IMR-90 (cell line): Measurements from ENCODE around the gene TNS1. TPM values are rescaled to one million over a fixed set of nuclear protein-coding genes. Genes with fewer than 3 reads are reported as not detected.

Experiments
- ATAC-seq: fragments of 200-7000 bp; cut with Tn5 transposase; 2 replicates; pipeline ENCODE4 v1.9.1; 2020; ENCODE audit warnings: low read depth, mild to moderate bottlenecking, moderate library complexity
- BruUV-seq: library from RNA; stranded (reverse); fragments of 400-500 nt; replicated peaks from 2 replicates; lab custom pipeline; 2021; lab: Mats Ljungman, UMichigan
- CTCF ChIA-PET: fragments of 300-600 bp; formaldehyde crosslinking; extraction: SDS; loops from one replicate; lab custom pipeline; 2021; ENCODE audit warnings: antibody characterized with exemption; lab: Yijun Ruan, JAX
- POLR2A ChIA-PET: fragments of 300-600 bp; sonication (Branson Sonifier 250); formaldehyde crosslinking; loops from one replicate; lab custom pipeline; 2022; ENCODE audit warnings: antibody characterized with exemption; ENCODE audit not compliant: unreplicated experiment; lab: Charles Lee
- DNase-seq: peaks from one replicate; pipeline ENCODE4 v3.0.0; 2013
- H2AFZ ChIP-seq: replicated peaks from 2 replicates; pipeline ENCODE3; 2013; ENCODE audit warnings: low read length, mild to moderate bottlenecking; ENCODE audit not compliant: poor library complexity
- H2AK5ac ChIP-seq: 2 replicates; pipeline ENCODE4 v1.6.1; 2013; ENCODE audit warnings: low read depth, low read length, inconsistent platforms
- H2AK9ac ChIP-seq: replicated peaks from 2 replicates; pipeline ENCODE3; 2013; ENCODE audit warnings: mild to moderate bottlenecking, low read depth, low read length, moderate library complexity; ENCODE audit not compliant: poor library complexity
- H2BK120ac ChIP-seq: 2 replicates; pipeline ENCODE4 v1.6.1; 2013; ENCODE audit warnings: low read depth, low read length, inconsistent platforms
- H2BK15ac ChIP-seq: 3 replicates; pipeline ENCODE4 v1.6.1; 2013; ENCODE audit warnings: low read depth, low read length, inconsistent platforms
- H2BK20ac ChIP-seq: 2 replicates; pipeline ENCODE4 v1.6.1; 2013; ENCODE audit warnings: low read depth, mild to moderate bottlenecking, inconsistent platforms, low read length, moderate library complexity
- H2BK5ac ChIP-seq: 2 replicates; pipeline ENCODE4 v1.6.1; 2013; ENCODE audit warnings: mild to moderate bottlenecking, low read depth, low read length, inconsistent platforms; ENCODE audit not compliant: poor library complexity, severe bottlenecking
- H3K14ac ChIP-seq: replicated peaks from 2 replicates; pipeline ENCODE4 v1.6.1; 2013; ENCODE audit warnings: low read depth, low read length, inconsistent platforms
- H3K18ac ChIP-seq: 2 replicates; pipeline ENCODE4 v1.6.1; 2013; ENCODE audit warnings: low read depth, low read length, control low read depth
- H3K23ac ChIP-seq: 2 replicates; pipeline ENCODE4 v1.6.1; 2013; ENCODE audit warnings: low read depth, low read length, inconsistent platforms
- H3K27ac ChIP-seq: 2 replicates; pipeline ENCODE4 v1.5.1; 2013; ENCODE audit warnings: mild to moderate bottlenecking, control low read depth, low read length; ENCODE audit not compliant: insufficient read depth
- H3K27me3 ChIP-seq: 2 replicates; pipeline ENCODE4 v1.6.1; 2013; ENCODE audit warnings: low read length; ENCODE audit not compliant: control insufficient read depth, insufficient read depth
- H3K36me3 ChIP-seq: 2 replicates; pipeline ENCODE4 v1.6.1; 2013; ENCODE audit warnings: low read length, mixed read lengths; ENCODE audit not compliant: control insufficient read depth, insufficient read depth
- H3K4ac ChIP-seq: 2 replicates; pipeline ENCODE4 v1.6.1; 2013; ENCODE audit warnings: low read depth, low read length, inconsistent platforms
- H3K4me1 ChIP-seq: 2 replicates; pipeline ENCODE4 v1.6.1; 2013; ENCODE audit warnings: low read length, mixed read lengths; ENCODE audit not compliant: control insufficient read depth, insufficient read depth
- H3K4me2 ChIP-seq: 2 replicates; pipeline ENCODE4 v1.6.1; 2013; ENCODE audit warnings: low read depth, mild to moderate bottlenecking, control low read depth, low read length, moderate library complexity
- H3K4me3 ChIP-seq: 2 replicates; pipeline ENCODE4 v1.5.1; 2013; ENCODE audit warnings: low read depth, mild to moderate bottlenecking, control low read depth, low read length, moderate library complexity; ENCODE audit not compliant: insufficient read depth
- H3K56ac ChIP-seq: 2 replicates; pipeline ENCODE4 v1.6.1; 2013; ENCODE audit warnings: low read length, inconsistent platforms; ENCODE audit not compliant: insufficient read depth; ENCODE audit errors: extremely low read depth
- H3K79me1 ChIP-seq, 2 experiments: 2 replicates each; pipeline ENCODE4 v1.6.1; 2013; ENCODE audit warnings: low read length in 2 of 2, inconsistent platforms in 1 of 2, low read depth in 1 of 2
- H3K9ac ChIP-seq: 2 replicates; pipeline ENCODE4 v1.6.1; 2013; ENCODE audit warnings: low read depth, low read length, control low read depth
- H3K9me1 ChIP-seq: 2 replicates; pipeline ENCODE4 v1.6.1; 2013; ENCODE audit warnings: low read length, inconsistent platforms; ENCODE audit not compliant: insufficient read depth
- H3K9me3 ChIP-seq: 2 replicates; pipeline ENCODE4 v1.6.1; 2013; ENCODE audit warnings: low read length; ENCODE audit not compliant: control insufficient read depth, insufficient read depth
- H4K20me1 ChIP-seq: 2 replicates; pipeline ENCODE4 v1.6.1; 2013; ENCODE audit warnings: low read length, inconsistent platforms; ENCODE audit not compliant: insufficient read depth
- H4K5ac ChIP-seq: 2 replicates; pipeline ENCODE4 v1.6.1; 2013; ENCODE audit warnings: mild to moderate bottlenecking, low read depth, low read length, control low read depth
- H4K8ac ChIP-seq, 2 experiments: 2 replicates each; pipeline ENCODE4 v1.6.1; 2013; ENCODE audit warnings: low read depth in 2 of 2, low read length in 2 of 2, control low read depth in 1 of 2, inconsistent platforms in 1 of 2
- H4K91ac ChIP-seq: 2 replicates; pipeline ENCODE4 v1.6.1; 2013; ENCODE audit warnings: low read depth, low read length, inconsistent platforms; ENCODE audit not compliant: insufficient read depth
- FOS ChIP-seq: fragments of 150-350 bp; IDR thresholded peaks from 2 replicates; pipeline ENCODE4 v1.6.1; 2016; ENCODE audit warnings: low read depth, low read length
- WGBS, 2 experiments: methylation state at CpG; one replicate each; pipeline versions ENCODE4 v1.1.5 to v1.1.7; 2013; ENCODE audit warnings: missing lambda C conversion rate in 2 of 2; ENCODE audit not compliant: insufficient read length in 1 of 2; ENCODE audit errors: extremely low coverage in 2 of 2; 5-methylcytosine and 5-hydroxymethylcytosine counted together
- dilution Hi-C: fragments of 300-500 bp; cut with HindIII; formaldehyde crosslinking; loops from one replicate; pipeline ENCODE4 v1.14.3; 2018; ENCODE audit warnings: low sequenced_read_pairs; ENCODE audit not compliant: unreplicated experiment
- in situ Hi-C: fragments of 300-500 bp; cut with MboI; formaldehyde crosslinking; loops from 3 replicates; pipeline ENCODE4 v1.14.3; 2019; ENCODE audit warnings: low sequenced_read_pairs, inconsistent platforms, mixed read lengths
- intact Hi-C: fragments of 100-400 bp; cut with micrococcal nuclease; formaldehyde crosslinking; loops from 2 replicates; pipeline ENCODE4 v1.10.0; 2022
- polyA plus RNA-seq, 3 experiments: library from polyadenylated mRNA; depleted of rRNA; stranded (reverse); fragments of >200 nt; gene quantifications; 2 replicates each; pipeline ENCODE4 v1.2.3, GENCODE V29; 2012; ENCODE audit warnings: low replicate concordance in 1 of 3
- total RNA-seq: library from RNA; depleted of rRNA; stranded (reverse); fragments of >200 nt; gene quantifications from 2 replicates; pipeline ENCODE4 v1.2.3, GENCODE V29; 2012

Gene TNS1
- total and polyA plus RNA-seq, 2 of the 4 experiments (the other 2 are of a cell fraction), result 41.1 to 45.2 TPM

DNA sequence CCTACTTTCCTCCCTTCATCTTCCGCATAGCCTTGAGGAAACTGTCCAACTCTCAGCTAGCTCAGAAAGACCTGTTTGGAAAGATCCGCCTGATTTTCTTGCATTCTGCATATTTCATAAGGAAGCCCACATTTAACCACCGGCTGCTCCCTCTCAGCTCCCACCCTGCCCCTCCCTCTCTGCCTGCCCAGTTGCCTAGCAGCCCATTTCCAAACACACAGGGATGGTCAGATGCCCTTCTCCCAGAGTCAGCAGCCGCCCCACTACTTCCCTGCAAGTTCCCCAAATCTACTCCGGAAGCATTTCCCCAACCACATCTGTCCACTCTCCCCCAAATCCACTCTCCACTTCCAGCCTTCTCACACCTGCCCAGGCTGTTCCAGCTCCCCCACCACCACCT is 96.0 kb downstream of the TNS1 start:
- dilution Hi-C loops, result no loop called here
- ChIA-PET POLR2A (no interaction called here), CTCF (no interaction called here)
- Histone ChIP-seq H2AK5ac (no peak overlapping the region), H4K8ac (no peak overlapping the region), H2BK20ac (no peak overlapping the region), H3K9me1 (peaks cover 33% of the 10 kb centered on the region), H3K4ac (no peak overlapping the region), H2BK5ac (no peak overlapping the region), H4K5ac (no peak overlapping the region), H2BK15ac (no peak overlapping the region), H3K9me3 (no peaks in the 10 kb centered on the region), H3K14ac (peak overlapping the region; percentile 26; the same call in 1 of the 2 replicates), H3K4me3 (no peak overlapping the region), H3K56ac (no peak overlapping the region), H3K4me1 (peaks cover 49% of the 10 kb centered on the region), H3K23ac (no peak overlapping the region), H3K18ac (no peak overlapping the region), H3K36me3 (peaks cover 5% of the 10 kb centered on the region), H2AK9ac (no peak overlapping the region), H4K20me1 (peaks cover 28% of the 10 kb centered on the region), H3K9ac (no peak overlapping the region), H2AFZ (no peak overlapping the region), H3K27ac (no peak overlapping the region), H3K4me2 (no peak overlapping the region), H3K27me3 (no peaks in the 10 kb centered on the region), H2BK120ac (no peak overlapping the region), H3K79me1 (peaks cover 22 to 74% of the 10 kb centered on the region in 2 experiments; a peak in 3 of 4 replicates), H4K91ac (no peak overlapping the region)
- BruUV-seq, result no TSS peak
- no peak for DNase-seq
- intact Hi-C loops, result no loop called here
- no peak for TF ChIP-seq FOS
- WGBS, 2 experiments, result 4% methylated on average over 3 of the region's 5 CpGs; no CpG with 5 or more reads in 1 of the 2 experiments
- in situ Hi-C loops, result no loop called here
- ATAC-seq, result no peak
